ENCODE measurements around the gene NPHS1.

NPHS1 gene

GRCh38 chr19:35791814-35792279 is 60.5 kb downstream of the NPHS1 start:
- no peak for DNase-seq (ENCODE audit: low read depth)
- no peak overlapping the region for H3K4me3 ChIP-seq (ENCODE audit: low read depth, low read length)
- TF ChIP-seq CTCF (IDR thresholded peaks at IDR 0.05; ENCODE audit: insufficient read depth, low read depth, low read length, missing control alignments) = no peak

GRCh38 chr19:35790981-35791813 is 61.1 kb downstream of the NPHS1 start:
- peak; percentile 29 for TF ChIP-seq CTCF (IDR thresholded peaks at IDR 0.05; ENCODE audit: insufficient read depth, low read depth, low read length, missing control alignments)
- peak; percentile 41 for DNase-seq (ENCODE audit: low read depth)
- H3K4me3 ChIP-seq (ENCODE audit: low read depth, low read length) = no peak overlapping the region

GRCh38 chr19:35789978-35790944 is 62.0 kb downstream of the NPHS1 start:
- TF ChIP-seq CTCF (IDR thresholded peaks at IDR 0.05; ENCODE audit: insufficient read depth, low read depth, low read length, missing control alignments) = no peak
- no peak for DNase-seq (ENCODE audit: low read depth)
- no peak overlapping the region for H3K4me3 ChIP-seq (ENCODE audit: low read depth, low read length)

GRCh38 chr19:35789195-35789977 is 62.9 kb downstream of the NPHS1 start:
- DNase-seq (ENCODE audit: low read depth) = no peak

GRCh38 chr19:35788205-35788960 is 63.9 kb downstream of the NPHS1 start:
- TF ChIP-seq CTCF (IDR thresholded peaks at IDR 0.05; ENCODE audit: insufficient read depth, low read depth, low read length, missing control alignments) = no peak

More at GRCh38 chr19:35789195-35789977, 62.9 kb downstream of the NPHS1 start:
- H3K4me3 ChIP-seq (ENCODE audit: low read depth, low read length) = no peak overlapping the region
- TF ChIP-seq CTCF (IDR thresholded peaks at IDR 0.05; ENCODE audit: insufficient read depth, low read depth, low read length, missing control alignments) = no peak

More at GRCh38 chr19:35788205-35788960, 63.9 kb downstream of the NPHS1 start:
- no peak overlapping the region for H3K4me3 ChIP-seq (ENCODE audit: low read depth, low read length)
- DNase-seq (ENCODE audit: low read depth) = no peak
